Measurements from ENCODE around the gene TJAP1. TPM values are rescaled to one million over a fixed set of nuclear protein-coding genes. Genes with fewer than 3 reads are reported as not detected.
A peak's percentile ranks its signal among the peaks of the same experiment; 100 is the strongest.

The TJAP1 gene
- 10 to 100 TPM; 10.5 to 15.1 TPM for polyA plus RNA-seq

GRCh38 chr6:43477235-43478007, at the start of gene TJAP1:
Gene TJAP1, plus strand, starts transcription at chr6:43477570. Its CDS starts 21,432 bp downstream, at chr6:43499002.
- WGBS, 2 donors, result 0 to 1% methylated on average over 34 of the region's 34 CpGs
- Histone ChIP-seq H3K27ac (ENCODE audit: low read depth in 2 of 2, low read length in 1 of 2) (peak within 1 kb of the TSS; percentile 41 to 78), H3K9me3 (ENCODE audit: control insufficient read depth in 2 of 2, insufficient read depth in 1 of 2, low read depth in 1 of 2, low read length in 1 of 2) (no peaks in the 10 kb centered on the region), H3K4me3 (ENCODE audit: low read depth in 1 of 2, low read length in 2 of 2) (peak within 1 kb of the TSS; percentile 60 to 87), H3K36me3 (ENCODE audit: control insufficient read depth in 2 of 2, insufficient read depth in 2 of 2, low read length in 1 of 2) (no peaks in the 10 kb centered on the region), H3K4me1 (ENCODE audit: control insufficient read depth in 2 of 2, insufficient read depth in 2 of 2, low read length in 1 of 2) (peaks cover 0 to 7% of the 10 kb centered on the region in 2 donors), H3K27me3 (ENCODE audit: control insufficient read depth in 1 of 2, insufficient read depth in 2 of 2, low read length in 2 of 2) (no peaks in the 10 kb centered on the region)

DNA sequence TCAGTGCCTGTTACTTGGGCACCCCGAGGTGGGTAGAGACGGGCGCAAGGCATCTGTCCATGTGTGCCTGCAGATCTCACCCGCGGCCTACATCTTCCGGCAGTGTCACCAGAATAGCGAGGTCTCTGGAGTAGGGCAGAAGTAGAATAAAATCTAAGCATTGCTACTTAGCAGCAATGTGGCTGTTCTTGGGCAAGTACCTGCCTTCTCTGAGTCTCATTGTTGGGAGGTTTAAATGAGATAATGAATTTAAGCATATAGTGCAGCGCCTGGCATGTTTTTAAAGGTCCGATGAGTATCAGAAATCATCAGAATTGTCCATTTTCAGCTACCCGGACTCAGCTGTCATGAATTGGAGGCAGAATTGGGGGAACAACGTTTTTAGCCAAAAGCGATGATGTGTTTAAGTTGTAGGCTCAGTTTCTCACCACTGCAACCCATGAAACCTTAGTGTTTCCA, 49.2 kb upstream of the TJAP1 start:
- Histone ChIP-seq H3K27ac (ENCODE audit: low read depth in 2 of 2, low read length in 1 of 2) (peak overlapping the region; percentile 83 to 98), H3K4me1 (ENCODE audit: control insufficient read depth in 2 of 2, insufficient read depth in 2 of 2, low read length in 1 of 2) (peaks cover 0 to 6% of the 10 kb centered on the region in 2 donors), H3K9me3 (ENCODE audit: control insufficient read depth in 2 of 2, insufficient read depth in 1 of 2, low read depth in 1 of 2, low read length in 1 of 2) (no peaks in the 10 kb centered on the region), H3K4me3 (ENCODE audit: low read depth in 1 of 2, low read length in 2 of 2) (peak overlapping the region; percentile 71 to 87), H3K27me3 (ENCODE audit: control insufficient read depth in 1 of 2, insufficient read depth in 2 of 2, low read length in 2 of 2) (no peaks in the 10 kb centered on the region), H3K36me3 (ENCODE audit: control insufficient read depth in 2 of 2, insufficient read depth in 2 of 2, low read length in 1 of 2) (peaks cover 0 to 12% of the 10 kb centered on the region in 2 donors)
- 9 to 11% methylated on average over 12 of the region's 12 CpGs for WGBS, 2 donors

GRCh38 chr6:43428874-43429273, 48.5 kb upstream of the TJAP1 start:
- H3K9me3 ChIP-seq (ENCODE audit: control insufficient read depth in 2 of 2, insufficient read depth in 1 of 2, low read depth in 1 of 2, low read length in 1 of 2), result no peaks in the 10 kb centered on the region
- peak overlapping the region; percentile 71 to 87 for H3K4me3 ChIP-seq (ENCODE audit: low read depth in 1 of 2, low read length in 2 of 2)

GRCh38 chr6:43432009-43432945, 45.1 kb upstream of the TJAP1 start:
- 78 to 81% methylated on average over 19 of the region's 19 CpGs for WGBS, 2 donors

More at GRCh38 chr6:43428874-43429273, 48.5 kb upstream of the TJAP1 start:
- H3K27ac ChIP-seq (ENCODE audit: low read depth in 2 of 2, low read length in 1 of 2), result peak overlapping the region in 1 of 2 donors; percentile 24
- peaks cover 0 to 14% of the 10 kb centered on the region in 2 donors for H3K36me3 ChIP-seq (ENCODE audit: control insufficient read depth in 2 of 2, insufficient read depth in 2 of 2, low read length in 1 of 2)
- H3K4me1 ChIP-seq (ENCODE audit: control insufficient read depth in 2 of 2, insufficient read depth in 2 of 2, low read length in 1 of 2), result peaks cover 0 to 9% of the 10 kb centered on the region in 2 donors
- WGBS, 2 donors, result 64 to 66% methylated on average over 3 of the region's 3 CpGs
- no peaks in the 10 kb centered on the region for H3K27me3 ChIP-seq (ENCODE audit: control insufficient read depth in 1 of 2, insufficient read depth in 2 of 2, low read length in 2 of 2)

GRCh38 chr6:43433148-43433547, 44.2 kb upstream of the TJAP1 start:
- Histone ChIP-seq H3K9me3 (ENCODE audit: control insufficient read depth in 2 of 2, insufficient read depth in 1 of 2, low read depth in 1 of 2, low read length in 1 of 2) (no peaks in the 10 kb centered on the region), H3K4me1 (ENCODE audit: control insufficient read depth in 2 of 2, insufficient read depth in 2 of 2, low read length in 1 of 2) (peaks cover 5 to 31% of the 10 kb centered on the region in 2 donors)

More at GRCh38 chr6:43432009-43432945, 45.1 kb upstream of the TJAP1 start:
- Histone ChIP-seq H3K4me1 (ENCODE audit: control insufficient read depth in 2 of 2, insufficient read depth in 2 of 2, low read length in 1 of 2) (peaks cover 5 to 27% of the 10 kb centered on the region in 2 donors), H3K4me3 (ENCODE audit: low read depth in 1 of 2, low read length in 2 of 2) (no peak overlapping the region), H3K9me3 (ENCODE audit: control insufficient read depth in 2 of 2, insufficient read depth in 1 of 2, low read depth in 1 of 2, low read length in 1 of 2) (no peaks in the 10 kb centered on the region), H3K27me3 (ENCODE audit: control insufficient read depth in 1 of 2, insufficient read depth in 2 of 2, low read length in 2 of 2) (no peaks in the 10 kb centered on the region), H3K27ac (ENCODE audit: low read depth in 2 of 2, low read length in 1 of 2) (no peak overlapping the region), H3K36me3 (ENCODE audit: control insufficient read depth in 2 of 2, insufficient read depth in 2 of 2, low read length in 1 of 2) (peaks cover 0 to 17% of the 10 kb centered on the region in 2 donors)

GRCh38 chr6:43434001-43434840, 43.1 kb upstream of the TJAP1 start:
- Histone ChIP-seq H3K9me3 (ENCODE audit: control insufficient read depth in 2 of 2, insufficient read depth in 1 of 2, low read depth in 1 of 2, low read length in 1 of 2) (no peaks in the 10 kb centered on the region), H3K27me3 (ENCODE audit: control insufficient read depth in 1 of 2, insufficient read depth in 2 of 2, low read length in 2 of 2) (no peaks in the 10 kb centered on the region), H3K36me3 (ENCODE audit: control insufficient read depth in 2 of 2, insufficient read depth in 2 of 2, low read length in 1 of 2) (peaks cover 0 to 28% of the 10 kb centered on the region in 2 donors), H3K4me3 (ENCODE audit: low read depth in 1 of 2, low read length in 2 of 2) (no peak overlapping the region), H3K27ac (ENCODE audit: low read depth in 2 of 2, low read length in 1 of 2) (peak overlapping the region in 1 of 2 donors; percentile 17), H3K4me1 (ENCODE audit: control insufficient read depth in 2 of 2, insufficient read depth in 2 of 2, low read length in 1 of 2) (peaks cover 5 to 34% of the 10 kb centered on the region in 2 donors)
- WGBS, 2 donors, result 76 to 81% methylated on average over 15 of the region's 15 CpGs

More at GRCh38 chr6:43433148-43433547, 44.2 kb upstream of the TJAP1 start:
- 73 to 79% methylated on average over 8 of the region's 8 CpGs for WGBS, 2 donors
- Histone ChIP-seq H3K4me3 (ENCODE audit: low read depth in 1 of 2, low read length in 2 of 2) (no peak overlapping the region), H3K27ac (ENCODE audit: low read depth in 2 of 2, low read length in 1 of 2) (no peak overlapping the region), H3K36me3 (ENCODE audit: control insufficient read depth in 2 of 2, insufficient read depth in 2 of 2, low read length in 1 of 2) (peaks cover 0 to 21% of the 10 kb centered on the region in 2 donors), H3K27me3 (ENCODE audit: control insufficient read depth in 1 of 2, insufficient read depth in 2 of 2, low read length in 2 of 2) (no peaks in the 10 kb centered on the region)

GRCh38 chr6:43434943-43435342, 42.4 kb upstream of the TJAP1 start:
- Histone ChIP-seq H3K27me3 (ENCODE audit: control insufficient read depth in 1 of 2, insufficient read depth in 2 of 2, low read length in 2 of 2) (no peaks in the 10 kb centered on the region), H3K9me3 (ENCODE audit: control insufficient read depth in 2 of 2, insufficient read depth in 1 of 2, low read depth in 1 of 2, low read length in 1 of 2) (no peaks in the 10 kb centered on the region), H3K4me1 (ENCODE audit: control insufficient read depth in 2 of 2, insufficient read depth in 2 of 2, low read length in 1 of 2) (peaks cover 5 to 34% of the 10 kb centered on the region in 2 donors), H3K4me3 (ENCODE audit: low read depth in 1 of 2, low read length in 2 of 2) (no peak overlapping the region), H3K36me3 (ENCODE audit: control insufficient read depth in 2 of 2, insufficient read depth in 2 of 2, low read length in 1 of 2) (peaks cover 0 to 28% of the 10 kb centered on the region in 2 donors), H3K27ac (ENCODE audit: low read depth in 2 of 2, low read length in 1 of 2) (peak overlapping the region in 1 of 2 donors; percentile 17)
- 86% methylated on average over 4 of the region's 4 CpGs for WGBS, 2 donors

DNA sequence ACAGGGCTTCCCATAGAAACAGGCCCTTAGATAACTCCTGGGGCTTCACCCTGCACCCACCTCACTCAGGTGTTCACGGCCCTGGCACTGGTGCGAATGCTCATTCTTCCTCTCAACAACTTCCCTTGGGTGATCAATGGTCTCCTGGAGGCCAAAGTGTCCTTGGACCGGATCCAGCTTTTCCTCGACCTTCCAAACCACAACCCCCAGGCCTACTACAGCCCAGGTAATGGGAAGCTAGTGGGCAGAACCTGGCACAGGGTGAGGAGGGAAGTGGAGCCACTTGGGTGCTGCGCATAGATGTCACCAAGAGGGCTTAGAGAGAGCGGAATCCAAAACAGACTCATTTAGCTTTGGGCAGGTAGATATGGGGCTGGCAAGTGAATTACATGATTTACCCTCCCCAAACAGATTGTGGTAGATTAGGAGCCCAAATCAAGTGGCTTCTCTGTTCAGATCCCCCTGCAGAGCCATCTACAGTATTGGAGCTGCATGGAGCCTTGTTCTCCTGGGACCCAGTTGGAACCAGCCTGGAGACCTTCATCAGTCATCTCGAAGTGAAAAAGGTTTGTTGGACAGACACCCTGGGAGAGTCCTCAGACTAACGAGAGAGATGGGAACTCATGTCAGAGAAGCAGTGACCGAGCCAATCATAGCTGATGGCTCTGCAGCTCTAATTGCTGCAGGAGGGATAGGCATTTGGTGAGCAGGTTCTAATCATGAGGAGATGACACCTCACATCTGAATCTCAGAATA, 41.5 kb upstream of the TJAP1 start:
- Histone ChIP-seq H3K36me3 (ENCODE audit: control insufficient read depth in 2 of 2, insufficient read depth in 2 of 2, low read length in 1 of 2) (peaks cover 0 to 28% of the 10 kb centered on the region in 2 donors), H3K27ac (ENCODE audit: low read depth in 2 of 2, low read length in 1 of 2) (peak overlapping the region; percentile 92 to 94)

More for the DNA sequence above, 41.5 kb upstream of the TJAP1 start:
- H3K4me3 ChIP-seq (ENCODE audit: low read depth in 1 of 2, low read length in 2 of 2), result no peak overlapping the region
- 63 to 72% methylated on average over 9 of the region's 9 CpGs for WGBS, 2 donors
- no peaks in the 10 kb centered on the region for H3K9me3 ChIP-seq (ENCODE audit: control insufficient read depth in 2 of 2, insufficient read depth in 1 of 2, low read depth in 1 of 2, low read length in 1 of 2)
- no peaks in the 10 kb centered on the region for H3K27me3 ChIP-seq (ENCODE audit: control insufficient read depth in 1 of 2, insufficient read depth in 2 of 2, low read length in 2 of 2)
- H3K4me1 ChIP-seq (ENCODE audit: control insufficient read depth in 2 of 2, insufficient read depth in 2 of 2, low read length in 1 of 2), result peaks cover 5 to 34% of the 10 kb centered on the region in 2 donors
